Ovary (tissue), 3 donors: ENCODE data around the gene SMAD3.

ENCODE experiments used
- CTCF ChIP-seq, 3 donors: fragments of 450-650 bp in 2 of 3; fragments of 200-600 bp in 1 of 3; IDR thresholded peaks; one replicate each; pipeline versions ENCODE4 v1.5.1 to v1.8.0; 2016 to 2022; ENCODE audit warnings: antibody characterized with exemption in 3 of 3, mild to moderate bottlenecking in 1 of 3
- EP300 ChIP-seq: sonication (generic); formaldehyde crosslinking; IDR thresholded peaks from one replicate; pipeline ENCODE4 v1.6.1; 2017; ENCODE audit warnings: antibody characterized with exemption
- POLR2A ChIP-seq: fragments of 450-650 bp; IDR thresholded peaks from one replicate; pipeline ENCODE4 v1.6.1; 2017; ENCODE audit warnings: antibody characterized with exemption, mild to moderate bottlenecking, moderate library complexity
- donor health status: DM: no; HTN: no; CAD: no.

GRCh38 chr15:67138891-67139855, 73.8 kb downstream of the SMAD3 start:
- TF ChIP-seq CTCF (IDR thresholded peaks at IDR 0.05) (no peak), POLR2A (no peak), EP300 (no peak)
